HL-60 (cell line): ENCODE measurements around the gene COX4I1.

ENCODE experiments used
- DNase-seq, 2 experiments: peaks; one replicate each; pipeline ENCODE4 v3.0.0-alpha.2; 2010 to 2020; ENCODE audit warnings: low read depth in 1 of 2, low spot score in 1 of 2
- H3K27ac ChIP-seq: fragments of 250-450 bp; sonication (Bioruptor Pico); replicated peaks from 2 replicates; pipeline ENCODE4 v1.5.1; 2020; ENCODE audit warnings: mild to moderate bottlenecking, moderate library complexity
- H3K27me3 ChIP-seq: fragments of 250-450 bp; sonication (Bioruptor Pico); 2 replicates; pipeline ENCODE4 v1.5.1; 2021; ENCODE audit warnings: mild to moderate bottlenecking, moderate library complexity; ENCODE audit not compliant: insufficient read depth, poor library complexity, severe bottlenecking
- H3K4me3 ChIP-seq: replicated peaks from 2 replicates; pipeline ENCODE4 v1.5.1; 2011; ENCODE audit warnings: mild to moderate bottlenecking, control low read depth, low read length; ENCODE audit not compliant: insufficient read depth
- GABPA ChIP-seq: IDR thresholded peaks from 2 replicates; pipeline ENCODE4 v1.6.1; 2012; ENCODE audit warnings: low read depth
- POLR2AphosphoS5 ChIP-seq: IDR thresholded peaks from 2 replicates; pipeline ENCODE4 v1.6.1; 2012; ENCODE audit warnings: low read depth
- SPI1 ChIP-seq: IDR thresholded peaks from 2 replicates; pipeline ENCODE4 v1.6.1; 2012; ENCODE audit warnings: low read depth, mild to moderate bottlenecking, borderline replicate concordance
- TF ChIP-seq, protein P1 (sequence below): IDR thresholded peaks from one replicate; pipeline ENCODE4 v1.5.1; 2011; ENCODE audit warnings: low read length, control low read depth, inconsistent platforms; ENCODE audit not compliant: insufficient read depth
- TF ChIP-seq, protein P2 (sequence below): IDR thresholded peaks from 2 replicates; pipeline ENCODE4 v1.6.1; 2012; ENCODE audit warnings: low read depth; ENCODE audit not compliant: insufficient replicate concordance

COX4I1 gene

DNA sequence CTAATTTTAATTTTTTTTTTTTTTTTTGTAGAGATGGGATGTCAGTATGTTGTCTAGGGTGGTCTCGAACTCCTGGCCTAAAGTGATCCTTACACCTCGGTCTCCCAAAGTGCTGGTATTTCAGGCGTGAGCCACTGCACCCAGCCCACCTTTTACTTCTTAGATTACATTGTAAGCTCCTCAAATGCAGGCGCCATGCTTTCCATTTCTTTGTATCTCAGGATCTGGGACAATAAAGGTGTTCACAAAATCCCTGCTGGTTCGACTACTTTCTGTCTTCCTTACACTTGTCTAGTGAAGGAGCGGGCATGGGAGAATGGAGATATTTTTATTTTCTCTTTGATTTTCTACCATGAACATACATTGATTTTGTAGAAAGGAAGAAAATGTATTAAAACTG is 25.4 kb upstream of the COX4I1 start:
- Histone ChIP-seq H3K27ac (no peak overlapping the region), H3K4me3 (no peak overlapping the region), H3K27me3 (no peaks in the 10 kb centered on the region)
- TF ChIP-seq, protein P1, sequence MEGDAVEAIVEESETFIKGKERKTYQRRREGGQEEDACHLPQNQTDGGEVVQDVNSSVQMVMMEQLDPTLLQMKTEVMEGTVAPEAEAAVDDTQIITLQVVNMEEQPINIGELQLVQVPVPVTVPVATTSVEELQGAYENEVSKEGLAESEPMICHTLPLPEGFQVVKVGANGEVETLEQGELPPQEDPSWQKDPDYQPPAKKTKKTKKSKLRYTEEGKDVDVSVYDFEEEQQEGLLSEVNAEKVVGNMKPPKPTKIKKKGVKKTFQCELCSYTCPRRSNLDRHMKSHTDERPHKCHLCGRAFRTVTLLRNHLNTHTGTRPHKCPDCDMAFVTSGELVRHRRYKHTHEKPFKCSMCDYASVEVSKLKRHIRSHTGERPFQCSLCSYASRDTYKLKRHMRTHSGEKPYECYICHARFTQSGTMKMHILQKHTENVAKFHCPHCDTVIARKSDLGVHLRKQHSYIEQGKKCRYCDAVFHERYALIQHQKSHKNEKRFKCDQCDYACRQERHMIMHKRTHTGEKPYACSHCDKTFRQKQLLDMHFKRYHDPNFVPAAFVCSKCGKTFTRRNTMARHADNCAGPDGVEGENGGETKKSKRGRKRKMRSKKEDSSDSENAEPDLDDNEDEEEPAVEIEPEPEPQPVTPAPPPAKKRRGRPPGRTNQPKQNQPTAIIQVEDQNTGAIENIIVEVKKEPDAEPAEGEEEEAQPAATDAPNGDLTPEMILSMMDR: no peak
- TF ChIP-seq, protein P2, sequence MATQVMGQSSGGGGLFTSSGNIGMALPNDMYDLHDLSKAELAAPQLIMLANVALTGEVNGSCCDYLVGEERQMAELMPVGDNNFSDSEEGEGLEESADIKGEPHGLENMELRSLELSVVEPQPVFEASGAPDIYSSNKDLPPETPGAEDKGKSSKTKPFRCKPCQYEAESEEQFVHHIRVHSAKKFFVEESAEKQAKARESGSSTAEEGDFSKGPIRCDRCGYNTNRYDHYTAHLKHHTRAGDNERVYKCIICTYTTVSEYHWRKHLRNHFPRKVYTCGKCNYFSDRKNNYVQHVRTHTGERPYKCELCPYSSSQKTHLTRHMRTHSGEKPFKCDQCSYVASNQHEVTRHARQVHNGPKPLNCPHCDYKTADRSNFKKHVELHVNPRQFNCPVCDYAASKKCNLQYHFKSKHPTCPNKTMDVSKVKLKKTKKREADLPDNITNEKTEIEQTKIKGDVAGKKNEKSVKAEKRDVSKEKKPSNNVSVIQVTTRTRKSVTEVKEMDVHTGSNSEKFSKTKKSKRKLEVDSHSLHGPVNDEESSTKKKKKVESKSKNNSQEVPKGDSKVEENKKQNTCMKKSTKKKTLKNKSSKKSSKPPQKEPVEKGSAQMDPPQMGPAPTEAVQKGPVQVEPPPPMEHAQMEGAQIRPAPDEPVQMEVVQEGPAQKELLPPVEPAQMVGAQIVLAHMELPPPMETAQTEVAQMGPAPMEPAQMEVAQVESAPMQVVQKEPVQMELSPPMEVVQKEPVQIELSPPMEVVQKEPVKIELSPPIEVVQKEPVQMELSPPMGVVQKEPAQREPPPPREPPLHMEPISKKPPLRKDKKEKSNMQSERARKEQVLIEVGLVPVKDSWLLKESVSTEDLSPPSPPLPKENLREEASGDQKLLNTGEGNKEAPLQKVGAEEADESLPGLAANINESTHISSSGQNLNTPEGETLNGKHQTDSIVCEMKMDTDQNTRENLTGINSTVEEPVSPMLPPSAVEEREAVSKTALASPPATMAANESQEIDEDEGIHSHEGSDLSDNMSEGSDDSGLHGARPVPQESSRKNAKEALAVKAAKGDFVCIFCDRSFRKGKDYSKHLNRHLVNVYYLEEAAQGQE: no peak
- TF ChIP-seq SPI1: no peak
- TF ChIP-seq GABPA: no peak
- TF ChIP-seq POLR2AphosphoS5: no peak
- no peak for DNase-seq

DNA sequence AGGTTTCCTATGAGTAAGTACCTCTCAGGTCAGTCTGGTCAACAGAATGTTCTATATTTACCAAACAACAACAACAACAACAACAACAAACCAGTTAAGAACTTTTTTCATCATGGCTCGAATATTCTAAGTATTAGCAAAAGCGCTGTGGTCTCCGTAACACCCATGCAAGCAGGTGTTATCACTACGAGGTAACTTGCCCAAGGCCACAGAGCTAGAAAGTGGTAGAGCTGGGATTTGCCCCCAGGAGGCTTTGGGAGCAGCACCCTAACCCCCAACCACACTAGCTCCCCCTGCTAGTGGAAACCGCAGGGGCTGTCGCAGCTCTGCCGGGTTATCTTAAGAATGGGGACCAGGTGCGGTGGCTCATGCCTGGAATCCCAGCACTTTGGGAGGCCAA is 24.7 kb upstream of the COX4I1 start:
- TF ChIP-seq, protein P2: no peak
- TF ChIP-seq SPI1 (no peak), GABPA (no peak), POLR2AphosphoS5 (no peak)
- TF ChIP-seq, protein P1: no peak
- DNase-seq: no peak
- no peak overlapping the region for H3K4me3 ChIP-seq
- H3K27me3 ChIP-seq: no peaks in the 10 kb centered on the region
- no peak overlapping the region for H3K27ac ChIP-seq

DNA sequence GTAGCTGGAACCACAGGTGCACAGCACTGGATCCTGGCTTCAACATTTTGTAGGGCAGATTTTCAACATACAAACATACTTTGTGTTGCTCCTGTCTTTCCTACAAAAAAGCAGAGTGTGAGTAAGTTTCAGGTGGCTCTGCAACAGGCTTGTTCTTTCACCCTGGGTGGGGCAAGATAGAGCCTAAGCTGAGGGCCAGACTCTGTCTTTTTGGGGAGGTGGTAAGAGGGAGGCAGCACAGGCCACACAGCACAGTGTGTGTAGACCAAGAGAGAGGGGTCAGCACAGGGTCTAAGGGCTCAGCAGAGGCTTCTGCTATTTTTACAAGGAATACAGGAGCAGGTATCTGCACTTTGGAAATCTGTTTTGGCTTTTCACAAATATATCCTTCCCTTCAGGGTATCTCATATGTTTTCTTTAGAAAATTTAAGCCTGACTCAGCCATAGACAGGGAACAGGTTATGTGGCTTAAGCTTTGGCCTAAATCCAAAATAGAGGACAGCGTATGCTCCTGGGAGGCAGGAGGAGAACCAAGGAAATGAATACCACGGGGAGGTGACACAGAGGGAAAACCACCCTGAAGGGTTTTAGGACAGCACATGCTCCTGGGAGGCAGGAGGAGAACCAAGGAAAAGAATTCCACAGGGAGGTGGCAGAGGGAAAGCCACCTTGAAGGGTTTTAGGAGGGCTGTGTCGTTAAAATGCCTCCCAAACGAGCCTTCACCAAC is 21.7 kb upstream of the COX4I1 start:
- TF ChIP-seq, protein P1: no peak
- no peak for TF ChIP-seq POLR2AphosphoS5
- TF ChIP-seq, protein P2: no peak
- no peak for TF ChIP-seq GABPA
- no peak for TF ChIP-seq SPI1

More for the DNA sequence above, 21.7 kb upstream of the COX4I1 start:
- Histone ChIP-seq H3K4me3 (no peak overlapping the region), H3K27ac (no peak overlapping the region), H3K27me3 (no peaks in the 10 kb centered on the region)
- DNase-seq: no peak
